ENCODE results near the gene ASXL3.
A peak's percentile ranks its signal among the peaks of the same experiment; 100 is the strongest.

ASXL3 gene

DNA sequence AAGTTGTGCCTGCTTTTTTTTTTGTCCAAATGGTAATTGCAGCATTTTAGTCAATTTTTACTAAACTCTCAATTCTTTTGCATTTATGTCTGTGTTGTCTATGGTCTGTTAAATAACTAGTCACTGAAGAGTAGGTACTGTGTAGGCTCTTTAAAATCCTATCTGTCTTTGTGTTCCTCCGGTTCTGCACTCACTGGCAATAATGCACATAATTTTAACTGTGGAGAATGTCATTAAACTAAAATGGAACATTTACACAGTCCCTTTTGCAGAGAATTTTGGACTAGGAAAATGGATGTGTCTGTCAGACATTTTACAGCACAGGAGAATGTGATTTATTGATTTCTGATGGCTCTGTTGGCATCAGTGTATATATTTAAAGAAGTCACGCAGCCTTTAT is 116.6 kb downstream of the ASXL3 start:
- TF ChIP-seq, protein P1, sequence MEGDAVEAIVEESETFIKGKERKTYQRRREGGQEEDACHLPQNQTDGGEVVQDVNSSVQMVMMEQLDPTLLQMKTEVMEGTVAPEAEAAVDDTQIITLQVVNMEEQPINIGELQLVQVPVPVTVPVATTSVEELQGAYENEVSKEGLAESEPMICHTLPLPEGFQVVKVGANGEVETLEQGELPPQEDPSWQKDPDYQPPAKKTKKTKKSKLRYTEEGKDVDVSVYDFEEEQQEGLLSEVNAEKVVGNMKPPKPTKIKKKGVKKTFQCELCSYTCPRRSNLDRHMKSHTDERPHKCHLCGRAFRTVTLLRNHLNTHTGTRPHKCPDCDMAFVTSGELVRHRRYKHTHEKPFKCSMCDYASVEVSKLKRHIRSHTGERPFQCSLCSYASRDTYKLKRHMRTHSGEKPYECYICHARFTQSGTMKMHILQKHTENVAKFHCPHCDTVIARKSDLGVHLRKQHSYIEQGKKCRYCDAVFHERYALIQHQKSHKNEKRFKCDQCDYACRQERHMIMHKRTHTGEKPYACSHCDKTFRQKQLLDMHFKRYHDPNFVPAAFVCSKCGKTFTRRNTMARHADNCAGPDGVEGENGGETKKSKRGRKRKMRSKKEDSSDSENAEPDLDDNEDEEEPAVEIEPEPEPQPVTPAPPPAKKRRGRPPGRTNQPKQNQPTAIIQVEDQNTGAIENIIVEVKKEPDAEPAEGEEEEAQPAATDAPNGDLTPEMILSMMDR (IDR thresholded peaks at IDR 0.05; ENCODE audit: insufficient read depth, low read length, poor library complexity, severe bottlenecking), result no peak

DNA sequence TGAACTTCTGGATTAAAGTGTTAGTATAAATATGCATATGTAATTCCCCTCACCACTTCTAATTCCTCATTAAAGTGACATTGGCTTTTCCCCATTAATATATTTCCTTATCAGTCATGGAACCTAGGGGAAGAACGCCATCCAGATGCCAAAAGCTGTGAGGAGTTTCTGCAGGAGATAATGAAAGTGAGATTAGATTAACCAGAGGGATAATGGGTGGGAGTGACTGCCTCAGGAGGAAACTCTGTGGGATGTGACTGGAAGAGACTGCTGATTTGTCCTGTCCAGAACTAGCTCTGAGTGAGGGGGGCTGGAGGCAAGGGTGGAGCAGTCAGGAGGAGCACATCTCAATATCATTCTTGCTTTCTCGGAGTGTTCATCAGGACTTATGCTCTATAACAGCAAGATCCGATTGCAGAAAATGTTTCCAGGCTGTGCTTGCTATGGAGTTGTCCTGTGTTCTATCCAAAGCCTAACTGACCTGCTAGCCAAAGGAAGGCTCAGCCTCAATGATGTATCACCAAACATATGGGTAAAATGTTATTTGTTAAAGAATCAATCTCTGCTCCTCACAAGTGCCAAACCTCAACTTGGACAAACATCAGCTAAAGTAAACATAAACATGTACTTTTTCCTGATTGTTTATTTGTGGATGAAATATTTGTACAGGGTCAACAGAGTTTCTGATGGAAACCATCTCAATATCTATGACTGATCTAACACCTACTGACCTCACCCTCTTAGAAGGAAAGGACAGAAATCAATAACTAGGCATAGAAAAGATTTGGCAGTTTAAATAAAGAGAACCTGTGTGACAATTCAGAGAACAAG is 118.5 kb downstream of the ASXL3 start:
- TF ChIP-seq, protein P1 (IDR thresholded peaks at IDR 0.05; ENCODE audit: insufficient read depth, low read length, poor library complexity, severe bottlenecking), result no peak
- Histone ChIP-seq H3K36me3 (ENCODE audit: control insufficient read depth, insufficient read depth, low read length) (no peaks in the 10 kb centered on the region), H3K4me3 (replicated peaks; ENCODE audit: low read depth, low read length) (no peak overlapping the region), H3K27me3 (replicated peaks; ENCODE audit: control insufficient read depth, insufficient read depth, low read length) (no peaks in the 10 kb centered on the region; the same call in 1 of the 2 replicates)
- no peak for DNase-seq (ENCODE audit: extremely low read depth, insufficient read length)

More for the DNA sequence above, 116.6 kb downstream of the ASXL3 start:
- Histone ChIP-seq H3K36me3 (ENCODE audit: control insufficient read depth, insufficient read depth, low read length) (no peaks in the 10 kb centered on the region), H3K27me3 (replicated peaks; ENCODE audit: control insufficient read depth, insufficient read depth, low read length) (no peaks in the 10 kb centered on the region; the same call in 1 of the 2 replicates), H3K4me3 (replicated peaks; ENCODE audit: low read depth, low read length) (no peak overlapping the region)
- no peak for DNase-seq (ENCODE audit: extremely low read depth, insufficient read length)

DNA sequence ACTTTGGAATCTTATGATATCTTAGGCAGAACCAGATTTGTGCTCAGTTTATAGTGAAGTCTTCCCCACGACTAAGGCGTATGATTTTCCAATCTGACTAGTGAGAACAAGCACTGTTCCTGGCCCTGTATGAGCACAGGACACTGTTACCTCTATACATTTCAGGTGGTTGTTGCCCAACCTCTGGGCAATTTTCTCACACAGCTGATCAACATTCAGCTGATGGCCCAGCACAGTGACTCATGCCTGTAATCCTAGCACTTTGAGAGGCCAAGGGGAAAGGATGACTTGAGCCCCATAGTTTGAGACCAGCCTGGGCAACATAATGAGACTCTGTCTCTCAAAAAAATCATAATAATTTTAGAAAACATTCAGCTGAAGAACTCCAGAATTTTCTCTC is 119.5 kb downstream of the ASXL3 start:
- H3K27me3 ChIP-seq (replicated peaks; ENCODE audit: control insufficient read depth, insufficient read depth, low read length), result no peaks in the 10 kb centered on the region; the same call in 1 of the 2 replicates
- no peak overlapping the region for H3K4me3 ChIP-seq (replicated peaks; ENCODE audit: low read depth, low read length)
- no peak for DNase-seq (ENCODE audit: extremely low read depth, insufficient read length)
- TF ChIP-seq, protein P1 (IDR thresholded peaks at IDR 0.05; ENCODE audit: insufficient read depth, low read length, poor library complexity, severe bottlenecking), result no peak
- no peaks in the 10 kb centered on the region for H3K36me3 ChIP-seq (ENCODE audit: control insufficient read depth, insufficient read depth, low read length)

DNA sequence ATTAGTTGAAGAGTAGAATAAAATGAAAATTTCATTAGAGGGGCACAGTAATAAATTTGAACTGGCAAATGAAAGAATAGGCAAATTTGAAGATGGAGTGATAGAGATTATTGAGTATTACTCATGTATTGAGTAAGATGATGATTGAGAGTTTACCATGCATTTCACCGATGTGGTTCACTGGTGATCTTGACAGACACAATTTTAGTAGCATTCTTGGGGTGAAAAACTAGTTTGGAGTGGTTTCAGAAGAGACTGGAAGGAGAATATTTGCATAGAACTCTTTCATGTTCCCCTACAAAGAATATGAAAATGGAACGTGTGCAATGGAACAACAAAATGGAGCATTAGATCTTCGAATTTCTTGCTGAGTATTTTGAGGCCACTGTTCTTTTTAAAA is 121.4 kb downstream of the ASXL3 start:
- DNase-seq (ENCODE audit: extremely low read depth, insufficient read length), result no peak
- TF ChIP-seq, protein P1 (IDR thresholded peaks at IDR 0.05; ENCODE audit: insufficient read depth, low read length, poor library complexity, severe bottlenecking), result no peak
- no peak overlapping the region for H3K4me3 ChIP-seq (replicated peaks; ENCODE audit: low read depth, low read length)
- no peaks in the 10 kb centered on the region; the same call in 1 of the 2 replicates for H3K27me3 ChIP-seq (replicated peaks; ENCODE audit: control insufficient read depth, insufficient read depth, low read length)
- H3K36me3 ChIP-seq (ENCODE audit: control insufficient read depth, insufficient read depth, low read length), result no peaks in the 10 kb centered on the region

DNA sequence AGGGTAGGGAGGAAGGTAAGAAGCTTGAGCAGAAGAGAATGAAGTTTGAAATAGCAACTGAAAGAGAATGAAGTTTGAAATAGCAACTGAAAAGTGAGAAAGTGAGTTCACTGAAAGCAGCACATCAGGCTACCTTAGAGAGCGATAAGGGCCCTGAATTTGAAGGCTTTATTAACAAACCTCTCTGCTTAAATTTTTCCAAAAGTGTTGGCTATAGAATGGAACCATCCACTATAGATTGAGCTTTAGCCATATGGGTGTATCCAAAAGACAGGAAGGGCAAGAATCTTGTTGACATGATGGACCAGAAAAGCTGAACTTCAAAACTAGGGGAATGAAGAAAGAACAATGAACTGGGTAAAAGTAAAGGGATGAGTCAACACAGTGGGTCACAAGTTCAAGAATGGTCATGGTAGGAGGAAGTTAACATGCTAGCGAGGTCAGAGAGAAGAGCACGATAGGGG is 122.5 kb downstream of the ASXL3 start:
- H3K4me3 ChIP-seq (replicated peaks; ENCODE audit: low read depth, low read length), result peak overlapping the region; percentile 19; the same call in 1 of the 2 replicates
- H3K27me3 ChIP-seq (replicated peaks; ENCODE audit: control insufficient read depth, insufficient read depth, low read length), result no peaks in the 10 kb centered on the region; the same call in 1 of the 2 replicates
- H3K36me3 ChIP-seq (ENCODE audit: control insufficient read depth, insufficient read depth, low read length), result no peaks in the 10 kb centered on the region
- peak; percentile 37 for DNase-seq (ENCODE audit: extremely low read depth, insufficient read length)
- TF ChIP-seq, protein P1 (IDR thresholded peaks at IDR 0.05; ENCODE audit: insufficient read depth, low read length, poor library complexity, severe bottlenecking), result no peak

Measured in GM06990 (cell line).